GM19372 (cell line): ENCODE results near the gene FABP7.

Source experiments
- ATAC-seq: cut with Tn5 transposase; IDR thresholded peaks from one replicate; pipeline ENCODE4 v1.9.1; 2021; ENCODE audit warnings: mild to moderate bottlenecking, low read depth, moderate library complexity; ENCODE audit not compliant: unreplicated experiment

FABP7 gene

DNA sequence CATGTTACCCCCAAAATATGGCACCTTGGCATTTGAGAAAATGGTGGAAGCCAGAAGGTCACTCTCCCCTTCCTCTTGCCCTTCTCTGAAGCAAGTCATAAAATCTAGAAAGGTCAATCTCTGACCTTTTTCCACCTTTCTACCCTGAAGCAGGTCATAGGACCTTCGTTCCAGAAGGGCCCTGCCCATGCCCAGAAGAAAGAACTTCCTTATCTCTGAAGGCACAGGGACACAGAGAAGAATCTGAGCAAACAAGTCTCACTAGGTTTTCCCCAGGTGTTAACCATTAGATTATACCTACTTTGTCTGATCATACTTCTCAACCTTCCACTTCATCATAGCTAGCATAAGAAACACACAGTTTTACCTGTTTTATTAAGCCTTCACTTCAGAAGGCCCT lies 52.0 kb downstream of the FABP7 start:
- ATAC-seq, result no peak

DNA sequence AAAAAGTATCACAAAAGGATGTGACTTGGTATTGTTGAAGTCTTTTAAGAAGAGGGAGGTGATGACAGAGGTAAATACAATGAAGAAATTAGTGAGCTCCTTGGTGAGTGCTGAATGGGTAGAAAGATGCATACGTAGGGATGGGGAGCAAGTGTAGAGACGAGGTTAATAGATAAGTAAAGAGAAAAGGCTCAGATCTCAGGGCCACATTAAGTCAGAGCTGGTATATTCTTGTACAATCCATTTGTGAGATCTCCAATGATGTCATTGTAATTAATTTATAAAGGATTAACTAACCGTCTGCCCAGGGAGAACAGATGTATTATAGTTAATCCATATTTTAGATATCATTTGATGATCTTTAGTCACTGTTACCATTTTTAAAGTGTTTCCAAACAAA lies 52.9 kb downstream of the FABP7 start:
- ATAC-seq, result no peak

DNA sequence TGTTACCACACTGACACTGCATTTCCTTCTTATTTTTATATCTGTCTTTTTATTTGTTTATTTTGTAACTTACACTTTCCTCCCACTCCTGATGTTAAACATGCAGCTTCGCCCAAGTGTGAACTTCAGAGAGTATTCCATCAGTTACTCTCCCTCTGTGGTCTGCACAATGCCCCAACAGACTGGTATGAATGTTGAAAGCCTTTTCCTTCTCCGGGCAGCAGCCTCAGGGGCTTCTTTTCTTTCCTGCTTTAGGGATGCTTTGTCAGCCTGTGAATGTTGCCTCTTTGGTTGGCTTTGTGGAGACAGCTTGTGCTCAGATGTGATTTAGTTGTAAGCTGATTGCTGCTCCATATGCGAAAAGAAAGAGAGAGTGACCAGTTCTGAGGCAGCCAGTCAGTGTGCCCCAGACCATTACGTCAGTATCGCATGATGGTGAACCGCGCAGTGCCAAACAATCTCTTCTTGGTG lies 53.5 kb downstream of the FABP7 start:
- ATAC-seq, result no peak
